Measurements from ENCODE around the gene LYSET.
"Not testable (repeated sequence)": the region's sequence is repeated elsewhere in the genome, so short reads cannot be mapped to it uniquely, and the experiment has no call there.

LYSET gene

GRCh38 chr14:93153121-93153520 lies 32.0 kb upstream of the LYSET start:
- Histone ChIP-seq H3K9me3 (no peaks in the 10 kb centered on the region), H3K36me3 (no peaks in the 10 kb centered on the region), H3K4me1 (no peaks in the 10 kb centered on the region), H3K27ac (no peak overlapping the region), H3K27me3 (no peaks in the 10 kb centered on the region), H3K4me3 (no peak overlapping the region)
- TF ChIP-seq CTCF (IDR thresholded peaks at IDR 0.05), result no peak
- DNase-seq, result no peak
- intact Hi-C loops (cut with DNase I; ENCODE audit: low total_unique reads), result no loop called here

DNA sequence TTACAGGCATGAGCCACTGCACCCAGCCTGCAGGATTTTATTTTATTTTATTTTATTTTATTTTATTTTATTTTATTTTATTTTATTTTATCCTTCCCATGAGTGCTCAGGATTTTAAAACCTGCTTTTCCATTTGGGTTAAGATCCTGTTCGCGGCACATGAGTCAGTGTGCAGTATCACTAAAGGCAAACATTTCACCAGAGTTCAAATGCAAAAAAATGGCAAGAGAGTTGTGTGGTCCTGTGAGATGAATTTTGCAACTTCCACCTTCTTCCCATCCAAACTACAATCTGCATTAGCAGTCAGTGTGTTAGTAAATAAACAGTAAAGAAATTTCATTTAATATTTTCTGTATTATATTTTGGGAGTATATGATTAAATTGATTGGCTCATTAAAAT lies 29.4 kb upstream of the LYSET start:
- no peak for DNase-seq
- Histone ChIP-seq H3K9me3 (no peaks in the 10 kb centered on the region), H3K27me3 (no peaks in the 10 kb centered on the region), H3K27ac (no peak overlapping the region), H3K36me3 (no peaks in the 10 kb centered on the region), H3K4me1 (no peaks in the 10 kb centered on the region), H3K4me3 (no peak overlapping the region)
- no peak for TF ChIP-seq CTCF (IDR thresholded peaks at IDR 0.05)
- intact Hi-C loops (cut with DNase I; ENCODE audit: low total_unique reads), result no loop called here

DNA sequence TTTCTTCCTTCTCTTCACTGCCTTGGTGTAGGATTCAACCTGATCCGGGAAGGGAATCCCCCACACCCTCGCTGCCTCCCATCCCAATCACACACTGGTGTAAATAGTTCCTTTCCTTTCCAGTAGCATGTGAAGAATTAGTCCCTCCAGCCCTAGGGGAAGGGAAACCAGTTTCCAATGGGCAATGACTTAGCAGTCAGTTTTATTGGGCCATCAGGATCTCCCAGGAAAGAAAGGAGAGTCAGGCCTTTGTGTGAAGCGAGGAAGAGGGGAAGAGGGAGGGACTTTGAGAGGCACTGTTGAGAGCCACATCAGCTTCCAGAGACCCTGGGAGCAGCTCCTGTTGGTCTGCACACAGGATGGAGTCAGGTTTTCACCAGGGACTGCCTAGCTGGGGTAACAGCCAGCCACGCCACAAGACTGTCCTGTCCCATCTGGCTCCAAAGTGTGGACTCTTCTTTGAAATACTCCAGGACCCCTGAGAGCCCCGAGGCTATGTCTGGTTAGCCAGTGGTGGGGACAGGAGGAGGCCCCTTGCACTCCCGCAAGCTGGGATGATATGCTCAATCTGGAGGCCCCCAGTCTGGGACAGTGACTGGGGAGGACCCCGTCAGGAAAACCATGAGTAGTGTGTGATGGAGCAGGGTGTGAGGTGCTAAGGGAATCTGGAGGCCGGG lies 28.3 kb upstream of the LYSET start:
- intact Hi-C loops (cut with DNase I; ENCODE audit: low total_unique reads), result no loop called here
- Histone ChIP-seq H3K9me3 (no peaks in the 10 kb centered on the region), H3K36me3 (no peaks in the 10 kb centered on the region), H3K27ac (no peak overlapping the region), H3K4me1 (no peaks in the 10 kb centered on the region), H3K4me3 (no peak overlapping the region), H3K27me3 (no peaks in the 10 kb centered on the region)
- no peak for DNase-seq
- TF ChIP-seq CTCF (IDR thresholded peaks at IDR 0.05), result no peak

- H3K27ac ChIP-seq; H3K9me3 ChIP-seq; H3K36me3 ChIP-seq; H3K4me3 ChIP-seq; intact Hi-C loops (cut with DNase I; ENCODE audit: low total_unique reads); H3K4me1 ChIP-seq; H3K27me3 ChIP-seq; DNase-seq: not testable (repeated sequence)
Observed at GRCh38 chr14:93158349-93158748, 26.8 kb upstream of the LYSET start.

GRCh38 chr14:93159625-93160352 lies 25.3 kb upstream of the LYSET start:
- H3K36me3 ChIP-seq; intact Hi-C loops (cut with DNase I; ENCODE audit: low total_unique reads); DNase-seq; H3K27ac ChIP-seq; H3K27me3 ChIP-seq; H3K9me3 ChIP-seq; H3K4me3 ChIP-seq; H3K4me1 ChIP-seq: not testable (repeated sequence)

DNA sequence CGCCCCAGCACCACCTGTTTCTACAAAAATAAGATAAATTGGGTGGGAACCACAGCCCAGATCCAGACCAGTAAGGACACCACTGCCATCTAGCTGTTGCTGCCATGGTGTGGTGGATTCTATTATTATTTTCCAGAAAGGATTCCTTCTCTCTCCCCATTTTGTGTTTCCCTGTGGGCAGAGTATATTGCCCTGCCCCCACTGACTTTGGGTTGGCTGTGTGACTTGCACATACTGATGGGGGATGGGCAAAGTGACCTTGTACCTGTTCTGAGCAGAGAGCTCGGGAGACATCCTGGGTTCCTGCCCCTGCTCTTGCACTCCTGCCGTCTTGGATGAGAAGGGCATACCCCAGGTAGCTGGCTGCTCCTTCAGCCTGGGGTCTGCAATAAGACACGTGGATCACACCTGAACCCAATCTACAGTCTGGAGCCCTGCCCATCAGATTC lies 24.7 kb upstream of the LYSET start:
- Histone ChIP-seq H3K27me3 (no peaks in the 10 kb centered on the region), H3K4me3 (no peak overlapping the region), H3K4me1 (no peaks in the 10 kb centered on the region), H3K36me3 (no peaks in the 10 kb centered on the region), H3K9me3 (no peaks in the 10 kb centered on the region), H3K27ac (no peak overlapping the region)
- TF ChIP-seq CTCF (IDR thresholded peaks at IDR 0.05), result peak in 1 of 2 experiments; percentile 21
- intact Hi-C loops (cut with DNase I; ENCODE audit: low total_unique reads), result no loop called here
- no peak for DNase-seq
